CD4-positive, alpha-beta memory T cell (primary cell): ENCODE results near the gene PCSK6. TPM values are rescaled to one million over a fixed set of nuclear protein-coding genes. Genes with fewer than 3 reads are reported as not detected.

ENCODE experiments used
- CTCF ChIA-PET: fragments of 350-600 bp; sonication (Branson Sonifier 250); formaldehyde crosslinking; loops from one replicate; lab custom pipeline; 2021; ENCODE audit warnings: inconsistent platforms; ENCODE audit not compliant: partially characterized antibody; lab: Charles Lee
- POLR2A ChIA-PET: fragments of 350-600 bp; sonication (Branson Sonifier 250); formaldehyde crosslinking; loops from one replicate; lab custom pipeline; 2021; ENCODE audit not compliant: partially characterized antibody; lab: Charles Lee
- DNase-seq, 5 donors: peaks; one replicate each; pipeline versions ENCODE4 v3.0.0 to v3.0.0-alpha.2; 2020 to 2022; ENCODE audit warnings: mixed read lengths in 1 of 5
- H3K27ac ChIP-seq: one replicate; pipeline ENCODE4 v1.7.0; 2013; ENCODE audit warnings: low read depth, low read length
- H3K27me3 ChIP-seq: 2 replicates; pipeline ENCODE4 v1.7.0; 2013; ENCODE audit warnings: mild to moderate bottlenecking, low read length, moderate library complexity; ENCODE audit not compliant: insufficient read depth
- H3K36me3 ChIP-seq: 2 replicates; pipeline ENCODE4 v1.7.0; 2013; ENCODE audit warnings: mild to moderate bottlenecking, low read length, moderate library complexity; ENCODE audit not compliant: insufficient read depth
- H3K4me1 ChIP-seq: 2 replicates; pipeline ENCODE4 v1.7.0; 2013; ENCODE audit warnings: mild to moderate bottlenecking, low read length, moderate library complexity; ENCODE audit not compliant: insufficient read depth
- H3K4me3 ChIP-seq, 2 donors: one replicate each; pipeline ENCODE4 v1.7.0; 2013; ENCODE audit warnings: low read length in 2 of 2, mild to moderate bottlenecking in 1 of 2
- H3K9me3 ChIP-seq, 2 donors: one replicate each; pipeline ENCODE4 v1.7.0; 2013; ENCODE audit warnings: low read length in 2 of 2, control low read depth in 1 of 2; ENCODE audit not compliant: control insufficient read depth in 1 of 2
- H3K27ac Mint-ChIP-seq, 7 donors: one replicate each; pipeline ENCODE4 v1.8.0; 2020 to 2021; ENCODE audit warnings: mixed read lengths in 7 of 7, mild to moderate bottlenecking in 6 of 7, inconsistent platforms in 3 of 7, moderate library complexity in 3 of 7
- H3K27me3 Mint-ChIP-seq, 2 donors: one replicate each; pipeline ENCODE4 v1.8.0; 2020 to 2021; ENCODE audit warnings: mixed read lengths in 2 of 2
- H3K36me3 Mint-ChIP-seq, 2 donors: one replicate each; pipeline ENCODE4 v1.8.0; 2020 to 2021; ENCODE audit warnings: mixed read lengths in 2 of 2, inconsistent platforms in 1 of 2, mild to moderate bottlenecking in 1 of 2
- H3K4me1 Mint-ChIP-seq, 4 donors: one replicate each; pipeline ENCODE4 v1.8.0; 2020 to 2021; ENCODE audit warnings: mixed read lengths in 4 of 4, mild to moderate bottlenecking in 1 of 4
- H3K4me3 Mint-ChIP-seq, 8 donors: one replicate each; pipeline ENCODE4 v1.8.0; 2020 to 2021; ENCODE audit warnings: mixed read lengths in 8 of 8, mild to moderate bottlenecking in 7 of 8, moderate library complexity in 6 of 8, inconsistent platforms in 3 of 8
- H3K9me3 Mint-ChIP-seq, 8 donors: one replicate each; pipeline ENCODE4 v1.8.0; 2020 to 2021; ENCODE audit warnings: mixed read lengths in 8 of 8, mild to moderate bottlenecking in 5 of 8, inconsistent platforms in 3 of 8, moderate library complexity in 1 of 8
- intact Hi-C: fragments of 100-400 bp; cut with micrococcal nuclease; formaldehyde crosslinking; loops from one replicate; pipeline ENCODE4 v1.15.1; 2023
- polyA plus RNA-seq, 2 donors: library from polyadenylated mRNA; unstranded; fragments of 300-500 nt; fragmentation: Illumina TruSeq; gene quantifications; one replicate each; pipeline ENCODE4 v1.2.3, GENCODE V29; 2021
- total RNA-seq, 2 experiments: library from RNA; stranded (reverse); gene quantifications; one replicate each; pipeline ENCODE4 v1.2.3, GENCODE V29; 2021

The PCSK6 gene
- total and polyA plus RNA-seq, 4 experiments from 2014 or later: 0.08 to 0.53 (median 0.32) TPM

DNA sequence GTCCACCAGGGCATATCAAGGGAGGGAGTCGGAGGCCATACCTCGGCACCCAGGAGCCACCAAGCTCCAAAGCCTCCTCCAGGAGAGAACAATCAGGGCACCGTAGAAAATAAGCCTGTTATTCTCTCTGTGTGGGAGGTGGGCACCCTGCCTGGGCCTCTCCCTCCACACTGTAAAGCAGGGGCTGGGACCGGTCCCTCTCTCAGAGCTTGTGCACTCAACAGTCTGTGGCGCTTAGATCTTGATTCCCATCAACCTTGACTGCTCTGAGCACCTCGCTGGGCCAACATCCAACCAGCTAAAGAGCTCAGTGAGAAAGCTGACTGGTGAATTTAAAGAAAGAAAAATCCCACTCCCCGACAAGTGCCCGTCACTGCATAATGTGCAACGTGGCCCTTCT lies 53.0 kb downstream of the PCSK6 start:
- H3K4me1 Mint-ChIP-seq: peaks cover 0 to under 1% (median 0%) of the 10 kb centered on the region in 4 donors
- H3K9me3 ChIP-seq: no peaks in the 10 kb centered on the region
- H3K4me1 ChIP-seq: no peaks in the 10 kb centered on the region
- peaks cover 0 to 4% (median 0%) of the 10 kb centered on the region in 8 donors for H3K9me3 Mint-ChIP-seq
- no peak overlapping the region for H3K27ac Mint-ChIP-seq
- ChIA-PET CTCF (no interaction called here), POLR2A (no interaction called here)
- peaks cover 6 to 19% of the 10 kb centered on the region in 2 donors for H3K27me3 Mint-ChIP-seq
- H3K4me3 Mint-ChIP-seq: no peak overlapping the region
- H3K36me3 ChIP-seq: no peaks in the 10 kb centered on the region
- H3K4me3 ChIP-seq: no peak overlapping the region
- H3K27ac ChIP-seq: no peak overlapping the region
- H3K36me3 Mint-ChIP-seq: peaks cover 0 to 4% of the 10 kb centered on the region in 2 donors
- intact Hi-C loops: no loop called here
- DNase-seq: no peak
- no peaks in the 10 kb centered on the region for H3K27me3 ChIP-seq

GRCh38 chr15:101435761-101436160 lies 53.7 kb downstream of the PCSK6 start:
- ChIA-PET CTCF (no interaction called here), POLR2A (no interaction called here)

GRCh38 chr15:101434032-101434920 lies 55.2 kb downstream of the PCSK6 start:
- no peak overlapping the region for H3K4me3 ChIP-seq
- Mint-ChIP-seq H3K27ac (no peak overlapping the region), H3K27me3 (peaks cover 2 to 25% of the 10 kb centered on the region in 2 donors), H3K4me3 (no peak overlapping the region), H3K9me3 (peaks cover 0 to 4% (median 0%) of the 10 kb centered on the region in 8 donors), H3K4me1 (no peaks in the 10 kb centered on the region), H3K36me3 (peaks cover 0 to 4% of the 10 kb centered on the region in 2 donors)
- no peaks in the 10 kb centered on the region for H3K4me1 ChIP-seq
- H3K36me3 ChIP-seq: no peaks in the 10 kb centered on the region
- intact Hi-C loops: no loop called here
- no peaks in the 10 kb centered on the region for H3K9me3 ChIP-seq
- no peaks in the 10 kb centered on the region for H3K27me3 ChIP-seq
- POLR2A ChIA-PET: no interaction called here
- CTCF ChIA-PET: no interaction called here
- no peak overlapping the region for H3K27ac ChIP-seq
- DNase-seq: no peak

More at GRCh38 chr15:101435761-101436160, 53.7 kb downstream of the PCSK6 start:
- Mint-ChIP-seq H3K9me3 (peaks cover 0 to 4% (median 0%) of the 10 kb centered on the region in 8 donors), H3K4me3 (no peak overlapping the region), H3K27me3 (peaks cover 6 to 23% of the 10 kb centered on the region in 2 donors), H3K27ac (no peak overlapping the region), H3K36me3 (peaks cover 0 to 4% of the 10 kb centered on the region in 2 donors), H3K4me1 (no peaks in the 10 kb centered on the region)
- DNase-seq: no peak
- no peaks in the 10 kb centered on the region for H3K4me1 ChIP-seq
- no peaks in the 10 kb centered on the region for H3K36me3 ChIP-seq
- no peaks in the 10 kb centered on the region for H3K9me3 ChIP-seq
- H3K4me3 ChIP-seq: no peak overlapping the region
- H3K27me3 ChIP-seq: no peaks in the 10 kb centered on the region
- intact Hi-C loops: no loop called here
- H3K27ac ChIP-seq: no peak overlapping the region

GRCh38 chr15:101433396-101433795 lies 56.1 kb downstream of the PCSK6 start:
- POLR2A ChIA-PET: no interaction called here
- Histone ChIP-seq H3K4me3 (no peak overlapping the region), H3K9me3 (no peaks in the 10 kb centered on the region), H3K4me1 (no peaks in the 10 kb centered on the region), H3K27me3 (no peaks in the 10 kb centered on the region), H3K27ac (no peak overlapping the region), H3K36me3 (no peaks in the 10 kb centered on the region)
- no peak for DNase-seq
- H3K4me1 Mint-ChIP-seq: no peaks in the 10 kb centered on the region
- no peak overlapping the region for H3K27ac Mint-ChIP-seq
- peaks cover 2 to 19% of the 10 kb centered on the region in 2 donors for H3K27me3 Mint-ChIP-seq
- peaks cover 0 to under 1% (median 0%) of the 10 kb centered on the region in 8 donors for H3K9me3 Mint-ChIP-seq
- H3K4me3 Mint-ChIP-seq: no peak overlapping the region
- CTCF ChIA-PET: no interaction called here
- no peaks in the 10 kb centered on the region for H3K36me3 Mint-ChIP-seq
- intact Hi-C loops: no loop called here

GRCh38 chr15:101432982-101433381 lies 56.5 kb downstream of the PCSK6 start:
- ChIA-PET CTCF (no interaction called here), POLR2A (no interaction called here)
- H3K4me3 Mint-ChIP-seq: no peak overlapping the region

GRCh38 chr15:101431748-101432147 lies 57.8 kb downstream of the PCSK6 start:
- Mint-ChIP-seq H3K36me3 (no peaks in the 10 kb centered on the region), H3K9me3 (no peaks in the 10 kb centered on the region), H3K27ac (no peak overlapping the region), H3K4me3 (no peak overlapping the region), H3K27me3 (peaks cover 2 to 18% of the 10 kb centered on the region in 2 donors), H3K4me1 (no peaks in the 10 kb centered on the region)
- no peak for DNase-seq
- POLR2A ChIA-PET: no interaction called here
- Histone ChIP-seq H3K27ac (no peak overlapping the region), H3K36me3 (no peaks in the 10 kb centered on the region), H3K4me3 (no peak overlapping the region), H3K27me3 (no peaks in the 10 kb centered on the region), H3K4me1 (no peaks in the 10 kb centered on the region), H3K9me3 (no peaks in the 10 kb centered on the region)
- CTCF ChIA-PET: no interaction called here
- intact Hi-C loops: no loop called here

More at GRCh38 chr15:101432982-101433381, 56.5 kb downstream of the PCSK6 start:
- Histone ChIP-seq H3K4me1 (no peaks in the 10 kb centered on the region), H3K9me3 (no peaks in the 10 kb centered on the region), H3K27me3 (no peaks in the 10 kb centered on the region), H3K27ac (no peak overlapping the region), H3K4me3 (no peak overlapping the region), H3K36me3 (no peaks in the 10 kb centered on the region)
- H3K36me3 Mint-ChIP-seq: no peaks in the 10 kb centered on the region
- H3K27me3 Mint-ChIP-seq: peaks cover 2 to 21% of the 10 kb centered on the region in 2 donors
- no peaks in the 10 kb centered on the region for H3K9me3 Mint-ChIP-seq
- DNase-seq: no peak
- intact Hi-C loops: no loop called here
- no peak overlapping the region for H3K27ac Mint-ChIP-seq
- H3K4me1 Mint-ChIP-seq: no peaks in the 10 kb centered on the region

GRCh38 chr15:101431301-101431700 lies 58.2 kb downstream of the PCSK6 start:
- no peaks in the 10 kb centered on the region for H3K27me3 ChIP-seq
- H3K36me3 ChIP-seq: no peaks in the 10 kb centered on the region
- Mint-ChIP-seq H3K4me1 (no peaks in the 10 kb centered on the region), H3K27me3 (peaks cover 2 to 18% of the 10 kb centered on the region in 2 donors), H3K36me3 (no peaks in the 10 kb centered on the region), H3K27ac (no peak overlapping the region), H3K4me3 (no peak overlapping the region), H3K9me3 (no peaks in the 10 kb centered on the region)
- H3K9me3 ChIP-seq: no peaks in the 10 kb centered on the region
- POLR2A ChIA-PET: no interaction called here
- H3K4me3 ChIP-seq: no peak overlapping the region
- intact Hi-C loops: no loop called here
- CTCF ChIA-PET: no interaction called here
- DNase-seq: no peak
- no peak overlapping the region for H3K27ac ChIP-seq
- no peaks in the 10 kb centered on the region for H3K4me1 ChIP-seq
